ENCODE data around the gene ASIC4. TPM values are rescaled to one million over a fixed set of nuclear protein-coding genes. Genes with fewer than 3 reads are reported as not detected.

ASIC4 gene
- polyA plus RNA-seq, 2 of the 4 experiments (the other 2 are of a cell fraction), result 0.04 TPM; not detected in 1

DNA sequence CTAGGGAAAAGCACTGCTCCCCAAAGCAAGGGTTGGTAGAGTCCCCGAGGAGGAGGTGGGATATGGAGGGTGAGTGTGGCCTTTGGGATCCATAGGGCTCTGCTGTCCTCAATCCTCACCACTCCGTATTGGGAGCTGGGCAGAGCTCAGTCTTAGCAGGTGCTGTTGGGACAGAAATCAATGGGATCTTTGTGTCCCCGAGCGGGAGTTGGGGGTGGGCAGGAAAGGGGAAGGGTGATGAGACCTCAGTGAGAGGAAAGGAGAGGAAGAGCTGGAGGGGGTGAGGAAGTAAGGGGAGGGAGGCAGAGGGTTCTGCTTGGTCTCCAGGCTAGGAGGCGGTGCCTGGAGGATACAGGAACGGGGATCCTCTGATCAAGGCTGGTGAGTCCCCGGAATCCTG is 2.6 kb downstream of the ASIC4 start:
- H3K4me3 ChIP-seq, result no peak overlapping the region
- DNase-seq (ENCODE audit: low read depth in 1 of 2, low spot score in 1 of 2), result no peak
- H3K4me1 ChIP-seq, result peaks cover 11% of the 10 kb centered on the region
- no peak for TF ChIP-seq RNF2 (IDR thresholded peaks at IDR 0.05; ENCODE audit: borderline replicate concordance, low read depth)
- no peak for TF ChIP-seq NFE2L2 (conservative IDR thresholded peaks at IDR 0.05; ENCODE audit: low read length)
- no peak for TF ChIP-seq JUN (IDR thresholded peaks at IDR 0.05)
- TF ChIP-seq RAD21 (conservative IDR thresholded peaks at IDR 0.05 in 1 of 2, IDR thresholded peaks at IDR 0.05 in 1 of 2), result no peak
- no peak for TF ChIP-seq POLR2AphosphoS2 (conservative IDR thresholded peaks at IDR 0.05; ENCODE audit: low read length)
- TF ChIP-seq, protein P1, sequence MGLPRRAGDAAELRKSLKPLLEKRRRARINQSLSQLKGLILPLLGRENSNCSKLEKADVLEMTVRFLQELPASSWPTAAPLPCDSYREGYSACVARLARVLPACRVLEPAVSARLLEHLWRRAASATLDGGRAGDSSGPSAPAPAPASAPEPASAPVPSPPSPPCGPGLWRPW (IDR thresholded peaks at IDR 0.05), result no peak
- TF ChIP-seq, protein P2, sequence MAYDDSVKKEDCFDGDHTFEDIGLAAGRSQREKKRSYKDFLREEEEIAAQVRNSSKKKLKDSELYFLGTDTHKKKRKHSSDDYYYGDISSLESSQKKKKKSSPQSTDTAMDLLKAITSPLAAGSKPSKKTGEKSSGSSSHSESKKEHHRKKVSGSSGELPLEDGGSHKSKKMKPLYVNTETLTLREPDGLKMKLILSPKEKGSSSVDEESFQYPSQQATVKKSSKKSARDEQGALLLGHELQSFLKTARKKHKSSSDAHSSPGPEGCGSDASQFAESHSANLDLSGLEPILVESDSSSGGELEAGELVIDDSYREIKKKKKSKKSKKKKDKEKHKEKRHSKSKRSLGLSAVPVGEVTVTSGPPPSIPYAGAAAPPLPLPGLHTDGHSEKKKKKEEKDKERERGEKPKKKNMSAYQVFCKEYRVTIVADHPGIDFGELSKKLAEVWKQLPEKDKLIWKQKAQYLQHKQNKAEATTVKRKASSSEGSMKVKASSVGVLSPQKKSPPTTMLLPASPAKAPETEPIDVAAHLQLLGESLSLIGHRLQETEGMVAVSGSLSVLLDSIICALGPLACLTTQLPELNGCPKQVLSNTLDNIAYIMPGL (CRISPR knock-in tag; IDR thresholded peaks at IDR 0.05; ENCODE audit: borderline replicate concordance), result no peak
- TF ChIP-seq ZNF302 (CRISPR knock-in tag; IDR thresholded peaks at IDR 0.05), result no peak
- TF ChIP-seq SREBF2 (IDR thresholded peaks at IDR 0.05), result no peak
- TF ChIP-seq, protein P3, sequence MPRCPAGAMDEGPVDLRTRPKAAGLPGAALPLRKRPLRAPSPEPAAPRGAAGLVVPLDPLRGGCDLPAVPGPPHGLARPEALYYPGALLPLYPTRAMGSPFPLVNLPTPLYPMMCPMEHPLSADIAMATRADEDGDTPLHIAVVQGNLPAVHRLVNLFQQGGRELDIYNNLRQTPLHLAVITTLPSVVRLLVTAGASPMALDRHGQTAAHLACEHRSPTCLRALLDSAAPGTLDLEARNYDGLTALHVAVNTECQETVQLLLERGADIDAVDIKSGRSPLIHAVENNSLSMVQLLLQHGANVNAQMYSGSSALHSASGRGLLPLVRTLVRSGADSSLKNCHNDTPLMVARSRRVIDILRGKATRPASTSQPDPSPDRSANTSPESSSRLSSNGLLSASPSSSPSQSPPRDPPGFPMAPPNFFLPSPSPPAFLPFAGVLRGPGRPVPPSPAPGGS (IDR thresholded peaks at IDR 0.05), result no peak
- no peak for TF ChIP-seq ESRRA (IDR thresholded peaks at IDR 0.05; ENCODE audit: borderline replicate concordance, low read length)
- no peak for TF ChIP-seq CBX8 (IDR thresholded peaks at IDR 0.05)
- no peak for TF ChIP-seq ATOH8 (CRISPR knock-in tag; IDR thresholded peaks at IDR 0.05; ENCODE audit: low read depth)
- no peak for TF ChIP-seq SMC3 (IDR thresholded peaks at IDR 0.05)
- TF ChIP-seq RCOR1 (IDR thresholded peaks at IDR 0.05; ENCODE audit: low read depth, low read length), result no peak
- TF ChIP-seq ELK1 (IDR thresholded peaks at IDR 0.05; ENCODE audit: low read depth, low read length), result no peak
- TF ChIP-seq RFX5 (IDR thresholded peaks at IDR 0.05), result no peak
- TF ChIP-seq MAFK (IDR thresholded peaks at IDR 0.05; ENCODE audit: partially characterized antibody), result no peak
- no peak for TF ChIP-seq TP53 (CRISPR knock-in tag; IDR thresholded peaks at IDR 0.05)
- TF ChIP-seq KDM1A (IDR thresholded peaks at IDR 0.05; ENCODE audit: low read depth), result no peak
- no peak overlapping the region for H3K27ac ChIP-seq
- WGBS (ENCODE audit: missing lambda C conversion rate), result 74% methylated on average over 7 of the region's 7 CpGs
- ChIA-PET CTCF (interaction anchor here (0.7 to 79.1 kb wide), 4 partner anchors 13 to 114 kb away, joined by 3 to 3291 read pairs (median 86); partner anchors contain the start of genes ASIC4, GMPPA and SPEG), POLR2A (no interaction called here)
- no peaks in the 10 kb centered on the region for H3K9me3 ChIP-seq
- FAIRE-seq, result no peak
- ATAC-seq, result no peak
- H3K4me2 ChIP-seq, result no peak overlapping the region

GRCh38 chr2:219517954-219518778 is 3.9 kb downstream of the ASIC4 start:
- FAIRE-seq, result no peak
- POLR2A ChIA-PET, result interaction anchor here (1.0 kb wide), 1 partner anchor 20 kb away, joined by 5 read pairs; the partner anchor contains the start of gene GMPPA
- TF ChIP-seq JUNB (IDR thresholded peaks at IDR 0.05) (no peak), TP53 (CRISPR knock-in tag; IDR thresholded peaks at IDR 0.05) (no peak), MAFK (IDR thresholded peaks at IDR 0.05; ENCODE audit: partially characterized antibody) (no peak), EHF (CRISPR knock-in tag; IDR thresholded peaks at IDR 0.05) (no peak), RAD21 (conservative IDR thresholded peaks at IDR 0.05 in 1 of 2, IDR thresholded peaks at IDR 0.05 in 1 of 2) (no peak), HDAC2 (IDR thresholded peaks at IDR 0.05) (no peak), GATA3 (IDR thresholded peaks at IDR 0.05; ENCODE audit: borderline replicate concordance) (no peak), MAZ (IDR thresholded peaks at IDR 0.05; ENCODE audit: borderline replicate concordance, low read depth, low read length) (no peak), ATOH8 (CRISPR knock-in tag; IDR thresholded peaks at IDR 0.05; ENCODE audit: low read depth) (no peak), RNF2 (IDR thresholded peaks at IDR 0.05; ENCODE audit: borderline replicate concordance, low read depth) (no peak), RARB (CRISPR knock-in tag; IDR thresholded peaks at IDR 0.05) (no peak)
- TF ChIP-seq, protein P3 (IDR thresholded peaks at IDR 0.05), result no peak
- TF ChIP-seq, protein P1 (IDR thresholded peaks at IDR 0.05), result no peak

More at GRCh38 chr2:219517954-219518778, 3.9 kb downstream of the ASIC4 start:
- Histone ChIP-seq H3K27ac (no peak overlapping the region), H3K4me3 (no peak overlapping the region), H3K9me3 (no peaks in the 10 kb centered on the region), H3K4me2 (no peak overlapping the region), H3K4me1 (peaks cover 17% of the 10 kb centered on the region)
- DNase-seq (ENCODE audit: low read depth in 1 of 2, low spot score in 1 of 2) (no peak), ATAC-seq (no peak)
- CTCF ChIA-PET, result interaction anchor here (0.7 to 79.1 kb wide), 7 partner anchors 11 to 126 kb away, joined by 3 to 3291 read pairs (median 4); partner anchors contain the start of genes ASIC4, GMPPA and SPEG
- WGBS (ENCODE audit: missing lambda C conversion rate), result 51% methylated on average over 9 of the region's 10 CpGs
